Activated naive CD4-positive, alpha-beta T cell treated with anti-CD3 and anti-CD28 coated beads for 36 hours (primary cell): Measurements from ENCODE around the gene CPLANE1. TPM values are rescaled to one million over a fixed set of nuclear protein-coding genes. Genes with fewer than 3 reads are reported as not detected.
"Not testable (repeated sequence)": the region's sequence is repeated elsewhere in the genome, so short reads cannot be mapped to it uniquely, and the experiment has no call there.

ENCODE experiments used
- CTCF ChIA-PET: fragments of 350-600 bp; sonication (Branson Sonifier 250); formaldehyde crosslinking; loops from one replicate; lab custom pipeline; 2021; ENCODE audit warnings: antibody characterized with exemption; lab: Charles Lee
- DNase-seq: peaks from one replicate; pipeline ENCODE4 v3.0.0-alpha.2; 2020
- H3K27ac Mint-ChIP-seq: one replicate; pipeline ENCODE4 v1.8.0; 2021; ENCODE audit warnings: mild to moderate bottlenecking, mixed read lengths
- H3K27me3 Mint-ChIP-seq: one replicate; pipeline ENCODE4 v1.8.0; 2021; ENCODE audit warnings: low read depth, mixed read lengths
- H3K36me3 Mint-ChIP-seq: one replicate; pipeline ENCODE4 v1.8.0; 2021; ENCODE audit warnings: low read depth, mixed read lengths
- H3K4me1 Mint-ChIP-seq: one replicate; pipeline ENCODE4 v1.8.0; 2021; ENCODE audit warnings: low read depth, mixed read lengths
- H3K4me3 Mint-ChIP-seq: one replicate; pipeline ENCODE4 v1.8.0; 2021; ENCODE audit warnings: mild to moderate bottlenecking, moderate library complexity, mixed read lengths
- H3K9me3 Mint-ChIP-seq: one replicate; pipeline ENCODE4 v1.8.0; 2021; ENCODE audit warnings: mixed read lengths
- intact Hi-C: fragments of 100-400 bp; cut with micrococcal nuclease; formaldehyde crosslinking; loops from one replicate; pipeline ENCODE4 v1.15.1; 2023
- total RNA-seq, 2 experiments: library from RNA; stranded (reverse); gene quantifications; one replicate each; pipeline ENCODE4 v1.2.3, GENCODE V29; 2021

CPLANE1 gene
- total RNA-seq, 2 experiments from 2014 or later: 3.6 to 5.2 TPM

DNA sequence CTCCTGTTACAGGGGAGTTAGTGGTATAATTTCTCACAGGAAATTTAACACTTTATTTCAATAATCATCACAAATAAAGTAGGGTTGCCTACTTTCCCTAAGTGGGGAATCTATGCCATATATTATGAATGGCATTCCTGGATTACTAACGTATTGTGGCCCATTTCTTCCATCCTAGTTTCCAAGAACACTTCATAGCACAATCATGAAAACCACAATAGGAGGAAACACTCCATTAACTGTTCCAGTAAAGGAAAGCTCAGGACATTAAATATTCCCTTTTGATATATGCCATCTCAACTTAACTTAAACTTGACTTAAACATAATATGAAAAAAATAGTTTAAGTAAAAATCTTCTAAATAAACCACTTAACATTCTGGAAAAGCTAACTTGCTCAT lies 2.1 kb downstream of the CPLANE1 start:
- CTCF ChIA-PET: no interaction called here
- H3K4me3 Mint-ChIP-seq: no peak overlapping the region
- H3K27ac Mint-ChIP-seq: no peak overlapping the region
- intact Hi-C loops: loop anchor here (5.0 kb wide), 1 partner anchor 370 kb away; the partner anchor contains the start of gene NIPBL
- no peaks in the 10 kb centered on the region for H3K27me3 Mint-ChIP-seq
- peaks cover 16% of the 10 kb centered on the region for H3K4me1 Mint-ChIP-seq
- no peaks in the 10 kb centered on the region for H3K36me3 Mint-ChIP-seq
- no peak for DNase-seq
- no peaks in the 10 kb centered on the region for H3K9me3 Mint-ChIP-seq

GRCh38 chr5:37234288-37234687 lies 14.9 kb downstream of the CPLANE1 start:
- Mint-ChIP-seq H3K4me3 (no peak overlapping the region), H3K36me3 (peaks cover 38% of the 10 kb centered on the region), H3K27ac (no peak overlapping the region), H3K4me1 (no peaks in the 10 kb centered on the region), H3K9me3 (peaks cover 17% of the 10 kb centered on the region), H3K27me3 (no peaks in the 10 kb centered on the region)
- DNase-seq: no peak
- intact Hi-C loops: no loop called here
- CTCF ChIA-PET: no interaction called here

DNA sequence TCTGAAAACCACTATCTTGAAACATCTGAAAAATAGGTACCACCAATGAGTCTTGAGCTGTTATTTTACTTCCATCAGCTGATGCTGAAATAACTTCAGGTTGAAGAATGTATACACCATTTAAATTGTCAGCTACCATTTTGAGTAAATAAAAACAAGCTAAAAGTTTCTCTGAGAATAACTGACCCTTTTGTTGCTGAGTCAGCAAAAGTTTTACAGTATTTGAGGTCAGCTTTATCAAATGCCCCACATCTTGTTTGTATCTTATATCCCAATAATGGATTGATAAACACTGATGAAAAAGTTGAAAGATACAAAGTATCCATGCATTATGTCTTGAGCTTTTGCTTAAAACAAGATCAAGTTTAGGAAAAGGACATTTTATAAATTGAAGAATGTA lies 22.8 kb downstream of the CPLANE1 start:
- Mint-ChIP-seq H3K4me1 (no peaks in the 10 kb centered on the region), H3K4me3 (no peak overlapping the region), H3K27ac (no peak overlapping the region), H3K9me3 (no peaks in the 10 kb centered on the region), H3K36me3 (peaks cover 10% of the 10 kb centered on the region), H3K27me3 (no peaks in the 10 kb centered on the region)
- intact Hi-C loops: no loop called here
- no peak for DNase-seq
- CTCF ChIA-PET: no interaction called here

DNA sequence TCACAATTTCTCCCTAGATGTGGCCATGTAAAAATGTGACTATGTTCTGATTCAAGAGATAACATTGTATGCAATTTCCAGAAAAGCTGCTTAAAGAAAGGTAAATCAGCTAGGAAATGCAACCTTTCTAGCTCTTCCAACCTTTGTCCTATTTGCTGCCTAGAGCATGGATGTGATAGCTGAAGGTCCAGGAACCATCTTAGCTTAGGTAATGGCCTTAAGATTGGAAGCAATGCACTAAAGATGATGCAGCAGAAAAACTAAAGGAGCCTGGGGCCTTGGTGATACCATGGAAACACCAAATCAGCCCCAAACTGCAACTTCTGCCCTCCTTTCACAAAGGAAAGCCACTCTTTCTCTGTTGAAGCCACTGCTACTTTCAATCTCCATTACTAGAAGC lies 27.0 kb downstream of the CPLANE1 start:
- Mint-ChIP-seq H3K27me3 (no peaks in the 10 kb centered on the region), H3K36me3 (peaks cover 6% of the 10 kb centered on the region), H3K4me3 (no peak overlapping the region), H3K27ac (no peak overlapping the region), H3K9me3 (no peaks in the 10 kb centered on the region), H3K4me1 (no peaks in the 10 kb centered on the region)
- CTCF ChIA-PET: interaction anchor here (0.8 kb wide), 1 partner anchor 65 kb away, joined by 3 read pairs; no protein-coding TSS in a partner anchor
- intact Hi-C loops: no loop called here
- DNase-seq: no peak

DNA sequence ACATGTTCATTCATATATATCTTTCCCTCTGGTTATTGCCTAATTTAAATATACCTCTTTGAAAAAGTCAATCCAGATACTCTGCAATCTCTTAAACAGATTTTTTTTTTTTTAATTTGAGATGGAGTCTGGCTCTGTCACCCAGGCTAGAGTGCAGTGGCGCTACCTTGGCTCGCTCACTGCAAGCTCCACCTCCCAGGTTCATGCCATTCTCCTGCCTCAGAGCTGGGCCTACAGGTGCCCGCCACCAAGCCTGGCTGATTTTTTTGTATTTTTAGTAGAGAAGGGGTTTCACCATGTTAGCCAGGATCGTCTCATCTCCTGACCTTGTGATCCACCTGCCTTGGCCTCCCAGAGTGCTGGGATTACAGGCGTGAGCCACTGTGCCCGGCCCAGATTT lies 28.8 kb downstream of the CPLANE1 start:
- H3K36me3 Mint-ChIP-seq, H3K4me3 Mint-ChIP-seq, H3K27ac Mint-ChIP-seq, H3K9me3 Mint-ChIP-seq, DNase-seq, H3K27me3 Mint-ChIP-seq, intact Hi-C loops, H3K4me1 Mint-ChIP-seq: not testable (repeated sequence)
- CTCF ChIA-PET: interaction anchor here (0.7 kb wide), 1 partner anchor 354 kb away, joined by 3 read pairs; no protein-coding TSS in a partner anchor

- H3K27me3 Mint-ChIP-seq, H3K9me3 Mint-ChIP-seq, H3K27ac Mint-ChIP-seq, intact Hi-C loops, H3K36me3 Mint-ChIP-seq, H3K4me1 Mint-ChIP-seq, DNase-seq, H3K4me3 Mint-ChIP-seq: not testable (repeated sequence)
- CTCF ChIA-PET: interaction anchor here (0.6 to 0.7 kb wide), 2 partner anchors 211 to 325 kb away, joined by 3 read pairs; no protein-coding TSS in a partner anchor
Measured at GRCh38 chr5:37219384-37219783, 29.8 kb downstream of the CPLANE1 start.

- Mint-ChIP-seq H3K27ac (no peak overlapping the region), H3K9me3 (no peaks in the 10 kb centered on the region), H3K36me3 (peaks cover 2% of the 10 kb centered on the region), H3K27me3 (no peaks in the 10 kb centered on the region), H3K4me1 (peaks cover 7% of the 10 kb centered on the region), H3K4me3 (no peak overlapping the region)
- intact Hi-C loops: no loop called here
- CTCF ChIA-PET: interaction anchor here (0.7 kb wide), 1 partner anchor 1040 kb away, joined by 3 read pairs; no protein-coding TSS in a partner anchor
- no peak for DNase-seq
Measured at GRCh38 chr5:37217976-37218375, 31.2 kb downstream of the CPLANE1 start.

GRCh38 chr5:37214550-37214949 lies 34.6 kb downstream of the CPLANE1 start:
- Mint-ChIP-seq H3K9me3 (no peaks in the 10 kb centered on the region), H3K36me3 (peaks cover 7% of the 10 kb centered on the region), H3K27me3 (no peaks in the 10 kb centered on the region), H3K4me3 (no peak overlapping the region), H3K27ac (no peak overlapping the region), H3K4me1 (peaks cover 7% of the 10 kb centered on the region)
- CTCF ChIA-PET: no interaction called here
- no peak for DNase-seq
- intact Hi-C loops: no loop called here

DNA sequence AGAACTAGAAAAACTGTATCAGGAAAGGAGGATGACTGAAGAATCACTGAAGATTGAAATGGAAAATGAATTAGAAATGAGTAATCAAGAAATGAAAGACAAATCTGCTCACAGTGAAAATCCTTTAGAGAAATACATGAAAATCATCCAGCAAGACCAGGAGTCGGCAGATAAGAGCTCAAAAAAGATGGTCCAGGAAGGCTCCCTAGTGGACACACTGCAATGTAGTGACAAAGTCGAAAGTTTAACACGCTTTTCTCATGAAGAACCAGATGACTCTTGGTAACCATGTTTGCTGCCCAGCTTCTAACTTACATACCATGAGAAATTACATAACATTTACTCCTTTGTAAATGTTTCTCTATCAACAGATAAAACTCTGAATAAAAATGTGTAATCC lies 37.1 kb downstream of the CPLANE1 start:
- intact Hi-C loops: no loop called here
- H3K4me1 Mint-ChIP-seq: peaks cover 7% of the 10 kb centered on the region
- H3K4me3 Mint-ChIP-seq: no peak overlapping the region
- no peaks in the 10 kb centered on the region for H3K9me3 Mint-ChIP-seq
- H3K27ac Mint-ChIP-seq: no peak overlapping the region
- H3K36me3 Mint-ChIP-seq: peaks cover 8% of the 10 kb centered on the region
- CTCF ChIA-PET: interaction anchor here (0.6 kb wide), 1 partner anchor 980 kb away, joined by 6 read pairs; no protein-coding TSS in a partner anchor
- no peaks in the 10 kb centered on the region for H3K27me3 Mint-ChIP-seq
- no peak for DNase-seq

- DNase-seq: no peak
- intact Hi-C loops: no loop called here
- peaks cover 7% of the 10 kb centered on the region for H3K4me1 Mint-ChIP-seq
- H3K4me3 Mint-ChIP-seq: no peak overlapping the region
- peaks cover 8% of the 10 kb centered on the region for H3K36me3 Mint-ChIP-seq
- no peaks in the 10 kb centered on the region for H3K9me3 Mint-ChIP-seq
- CTCF ChIA-PET: no interaction called here
- no peaks in the 10 kb centered on the region for H3K27me3 Mint-ChIP-seq
- H3K27ac Mint-ChIP-seq: no peak overlapping the region
Measured at GRCh38 chr5:37211661-37212060, 37.5 kb downstream of the CPLANE1 start.

DNA sequence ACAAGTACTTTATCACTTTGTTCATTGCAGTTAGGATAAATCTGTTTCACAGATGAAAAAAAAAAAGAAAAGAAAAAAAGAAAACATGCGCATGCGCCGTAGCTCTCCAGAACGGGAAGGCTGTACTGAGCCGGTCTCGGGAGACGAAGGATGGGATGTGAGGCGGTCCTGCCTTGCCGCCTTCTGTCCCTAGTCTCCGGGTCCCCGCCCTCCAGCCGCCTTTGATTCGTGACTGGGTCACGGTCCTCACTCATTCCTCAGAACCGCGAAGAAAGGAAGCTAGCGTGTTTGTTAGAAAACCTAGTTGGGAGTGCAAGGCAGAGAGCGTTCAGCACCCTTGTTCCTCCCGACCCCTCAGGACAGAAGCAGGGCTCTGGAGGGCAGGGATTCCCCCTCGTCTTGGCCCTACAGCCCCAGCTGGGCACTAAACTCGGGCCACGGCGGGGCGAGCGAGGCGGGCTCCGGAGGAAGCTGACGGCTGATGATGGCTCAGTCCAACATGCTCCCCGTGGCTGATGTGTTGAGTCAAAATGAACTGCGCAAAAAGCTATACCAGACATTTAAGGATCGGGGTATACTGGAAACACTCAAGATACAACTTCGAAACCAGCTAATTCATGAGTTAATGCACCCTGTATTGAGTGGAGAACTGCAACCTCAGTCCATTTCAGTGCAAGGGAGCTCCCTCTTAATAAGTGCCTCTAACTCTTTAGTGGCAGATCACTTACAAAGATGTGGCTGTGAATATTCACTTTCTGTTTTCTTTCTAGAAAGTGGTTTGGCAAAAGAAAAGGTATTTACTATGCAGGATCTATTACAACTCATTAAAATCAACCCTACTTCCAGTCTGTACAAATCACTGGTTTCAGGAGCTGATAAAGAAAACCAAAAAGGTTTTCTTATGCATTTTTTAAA lies 40.0 kb downstream of the CPLANE1 start:
- CTCF ChIA-PET: interaction anchor here (1.2 kb wide), 1 partner anchor 24 kb away, joined by 3 read pairs; no protein-coding TSS in a partner anchor
- H3K4me1 Mint-ChIP-seq: no peaks in the 10 kb centered on the region
- peak overlapping the region; percentile 41 for H3K27ac Mint-ChIP-seq
- DNase-seq: no peak
- H3K27me3 Mint-ChIP-seq: no peaks in the 10 kb centered on the region
- H3K9me3 Mint-ChIP-seq: no peaks in the 10 kb centered on the region
- intact Hi-C loops: no loop called here
- peaks cover 8% of the 10 kb centered on the region for H3K36me3 Mint-ChIP-seq
- H3K4me3 Mint-ChIP-seq: peak overlapping the region; percentile 64

- intact Hi-C loops: no loop called here
- H3K4me1 Mint-ChIP-seq: no peaks in the 10 kb centered on the region
- peaks cover 8% of the 10 kb centered on the region for H3K36me3 Mint-ChIP-seq
- no peak overlapping the region for H3K4me3 Mint-ChIP-seq
- no peak for DNase-seq
- H3K27me3 Mint-ChIP-seq: no peaks in the 10 kb centered on the region
- CTCF ChIA-PET: no interaction called here
- no peaks in the 10 kb centered on the region for H3K9me3 Mint-ChIP-seq
- peak overlapping the region; percentile 16 for H3K27ac Mint-ChIP-seq
Measured at GRCh38 chr5:37207802-37208201, 41.4 kb downstream of the CPLANE1 start.

DNA sequence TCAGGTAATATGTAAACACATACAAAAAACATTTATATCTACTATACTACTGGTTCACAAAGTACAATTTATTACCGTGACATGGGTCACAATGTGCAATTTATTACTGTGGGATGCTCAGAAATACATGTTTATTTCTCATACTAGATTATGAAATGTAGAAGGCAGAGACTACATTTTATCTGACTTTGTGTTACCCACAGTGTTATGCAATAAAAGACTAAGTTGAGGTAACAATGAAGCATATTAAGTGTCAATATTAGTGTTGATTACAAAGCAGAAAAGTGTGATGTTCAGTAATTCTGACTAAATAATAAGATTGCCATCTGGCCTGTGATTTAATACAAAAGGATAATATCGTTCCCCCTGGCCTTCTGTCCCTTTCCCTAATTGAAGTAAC lies 42.4 kb downstream of the CPLANE1 start:
- CTCF ChIA-PET: no interaction called here
- H3K4me1 Mint-ChIP-seq: no peaks in the 10 kb centered on the region
- no peak overlapping the region for H3K27ac Mint-ChIP-seq
- H3K9me3 Mint-ChIP-seq: no peaks in the 10 kb centered on the region
- H3K36me3 Mint-ChIP-seq: peaks cover 4% of the 10 kb centered on the region
- H3K4me3 Mint-ChIP-seq: no peak overlapping the region
- DNase-seq: no peak
- no peaks in the 10 kb centered on the region for H3K27me3 Mint-ChIP-seq
- intact Hi-C loops: no loop called here
